OCI-LY7 (cell line): ENCODE measurements around the gene BRICD5.

Source experiments
- EZH2phosphoT487 ChIP-seq: fragments of 200-600 bp; sonication (generic); IDR thresholded peaks from 2 replicates; pipeline ENCODE4 v1.6.1; 2018; ENCODE audit warnings: low read depth, borderline replicate concordance, mild to moderate bottlenecking, mixed run types, antibody characterized with exemption, low read length, moderate library complexity, mixed read lengths
- TF ChIP-seq, protein P1 (sequence below): fragments of 200-600 bp; sonication (generic); conservative IDR thresholded peaks from 2 replicates; pipeline ENCODE4 v1.5.1; 2014; ENCODE audit warnings: mild to moderate bottlenecking, antibody characterized with exemption, low read length, moderate library complexity, mixed read lengths

- TF ChIP-seq, protein P1, sequence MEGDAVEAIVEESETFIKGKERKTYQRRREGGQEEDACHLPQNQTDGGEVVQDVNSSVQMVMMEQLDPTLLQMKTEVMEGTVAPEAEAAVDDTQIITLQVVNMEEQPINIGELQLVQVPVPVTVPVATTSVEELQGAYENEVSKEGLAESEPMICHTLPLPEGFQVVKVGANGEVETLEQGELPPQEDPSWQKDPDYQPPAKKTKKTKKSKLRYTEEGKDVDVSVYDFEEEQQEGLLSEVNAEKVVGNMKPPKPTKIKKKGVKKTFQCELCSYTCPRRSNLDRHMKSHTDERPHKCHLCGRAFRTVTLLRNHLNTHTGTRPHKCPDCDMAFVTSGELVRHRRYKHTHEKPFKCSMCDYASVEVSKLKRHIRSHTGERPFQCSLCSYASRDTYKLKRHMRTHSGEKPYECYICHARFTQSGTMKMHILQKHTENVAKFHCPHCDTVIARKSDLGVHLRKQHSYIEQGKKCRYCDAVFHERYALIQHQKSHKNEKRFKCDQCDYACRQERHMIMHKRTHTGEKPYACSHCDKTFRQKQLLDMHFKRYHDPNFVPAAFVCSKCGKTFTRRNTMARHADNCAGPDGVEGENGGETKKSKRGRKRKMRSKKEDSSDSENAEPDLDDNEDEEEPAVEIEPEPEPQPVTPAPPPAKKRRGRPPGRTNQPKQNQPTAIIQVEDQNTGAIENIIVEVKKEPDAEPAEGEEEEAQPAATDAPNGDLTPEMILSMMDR = no peak
- TF ChIP-seq EZH2phosphoT487 = no peak
Observed at GRCh38 chr16:2181952-2182351, 28.7 kb downstream of the BRICD5 start.
